Neural crest cell (in vitro differentiated cells): Measurements from ENCODE around the gene IGF1R. TPM values are rescaled to one million over a fixed set of nuclear protein-coding genes. Genes with fewer than 3 reads are reported as not detected.
A peak's percentile ranks its signal among the peaks of the same experiment; 100 is the strongest.

ENCODE experiments used
- DNase-seq: peaks from one replicate; pipeline ENCODE4 v3.0.0; 2021; ENCODE audit warnings: low read depth, mixed read lengths, low spot score
- H3K27ac Mint-ChIP-seq: one replicate; pipeline ENCODE4 v1.8.0; 2021; ENCODE audit warnings: mild to moderate bottlenecking, mixed read lengths; ENCODE audit not compliant: unreplicated experiment
- H3K27me3 Mint-ChIP-seq: 2 replicates; pipeline ENCODE4 v1.8.0; 2021; ENCODE audit warnings: low read depth, mild to moderate bottlenecking, mixed read lengths
- H3K36me3 Mint-ChIP-seq: 2 replicates; pipeline ENCODE4 v1.8.0; 2021; ENCODE audit warnings: low read depth, mild to moderate bottlenecking, mixed read lengths
- H3K4me1 Mint-ChIP-seq: 2 replicates; pipeline ENCODE4 v1.8.0; 2021; ENCODE audit warnings: mixed read lengths
- H3K4me3 Mint-ChIP-seq: one replicate; pipeline ENCODE4 v1.8.0; 2021; ENCODE audit warnings: mild to moderate bottlenecking, mixed read lengths
- H3K9me3 Mint-ChIP-seq: 2 replicates; pipeline ENCODE4 v1.8.0; 2021; ENCODE audit warnings: mixed read lengths
- total RNA-seq: library from RNA; stranded (reverse); gene quantifications from 2 replicates; pipeline ENCODE4 v1.2.1, GENCODE V29; 2021
- TF ChIP-seq, protein P1 (sequence below): fragments of 200-600 bp; sonication (generic); conservative IDR thresholded peaks from 2 replicates; pipeline ENCODE4 v1.5.0; 2021; ENCODE audit warnings: antibody characterized with exemption, mild to moderate bottlenecking

Gene IGF1R
- total RNA-seq, 1 donor from 2014 or later: 67.6 TPM

DNA sequence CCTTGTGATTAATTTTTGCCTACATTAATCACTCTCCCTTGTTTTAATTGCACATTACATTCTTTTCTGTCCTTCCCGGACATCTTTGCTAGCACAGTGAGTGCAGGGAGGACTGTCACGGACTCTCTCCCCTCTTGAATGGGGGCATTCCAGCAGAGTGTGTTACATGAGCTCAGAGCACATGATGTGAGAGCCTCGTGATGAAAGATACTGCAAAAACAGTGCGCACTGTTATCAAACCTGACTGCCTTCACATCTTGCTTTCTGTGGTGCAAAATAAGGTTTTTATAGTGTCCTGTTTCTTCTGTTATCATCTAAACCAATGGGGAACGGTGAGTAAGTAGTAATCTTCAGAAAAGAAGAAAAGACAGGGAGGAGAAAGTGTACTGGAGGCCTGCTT is 191.7 kb downstream of the IGF1R start:
- TF ChIP-seq, protein P1, sequence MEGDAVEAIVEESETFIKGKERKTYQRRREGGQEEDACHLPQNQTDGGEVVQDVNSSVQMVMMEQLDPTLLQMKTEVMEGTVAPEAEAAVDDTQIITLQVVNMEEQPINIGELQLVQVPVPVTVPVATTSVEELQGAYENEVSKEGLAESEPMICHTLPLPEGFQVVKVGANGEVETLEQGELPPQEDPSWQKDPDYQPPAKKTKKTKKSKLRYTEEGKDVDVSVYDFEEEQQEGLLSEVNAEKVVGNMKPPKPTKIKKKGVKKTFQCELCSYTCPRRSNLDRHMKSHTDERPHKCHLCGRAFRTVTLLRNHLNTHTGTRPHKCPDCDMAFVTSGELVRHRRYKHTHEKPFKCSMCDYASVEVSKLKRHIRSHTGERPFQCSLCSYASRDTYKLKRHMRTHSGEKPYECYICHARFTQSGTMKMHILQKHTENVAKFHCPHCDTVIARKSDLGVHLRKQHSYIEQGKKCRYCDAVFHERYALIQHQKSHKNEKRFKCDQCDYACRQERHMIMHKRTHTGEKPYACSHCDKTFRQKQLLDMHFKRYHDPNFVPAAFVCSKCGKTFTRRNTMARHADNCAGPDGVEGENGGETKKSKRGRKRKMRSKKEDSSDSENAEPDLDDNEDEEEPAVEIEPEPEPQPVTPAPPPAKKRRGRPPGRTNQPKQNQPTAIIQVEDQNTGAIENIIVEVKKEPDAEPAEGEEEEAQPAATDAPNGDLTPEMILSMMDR: no peak
- no peak for DNase-seq
- H3K4me1 Mint-ChIP-seq: peaks cover 64% of the 10 kb centered on the region
- no peaks in the 10 kb centered on the region for H3K9me3 Mint-ChIP-seq
- no peak overlapping the region for H3K27ac Mint-ChIP-seq
- H3K27me3 Mint-ChIP-seq: no peaks in the 10 kb centered on the region
- peaks cover 13% of the 10 kb centered on the region for H3K36me3 Mint-ChIP-seq
- no peak overlapping the region for H3K4me3 Mint-ChIP-seq

DNA sequence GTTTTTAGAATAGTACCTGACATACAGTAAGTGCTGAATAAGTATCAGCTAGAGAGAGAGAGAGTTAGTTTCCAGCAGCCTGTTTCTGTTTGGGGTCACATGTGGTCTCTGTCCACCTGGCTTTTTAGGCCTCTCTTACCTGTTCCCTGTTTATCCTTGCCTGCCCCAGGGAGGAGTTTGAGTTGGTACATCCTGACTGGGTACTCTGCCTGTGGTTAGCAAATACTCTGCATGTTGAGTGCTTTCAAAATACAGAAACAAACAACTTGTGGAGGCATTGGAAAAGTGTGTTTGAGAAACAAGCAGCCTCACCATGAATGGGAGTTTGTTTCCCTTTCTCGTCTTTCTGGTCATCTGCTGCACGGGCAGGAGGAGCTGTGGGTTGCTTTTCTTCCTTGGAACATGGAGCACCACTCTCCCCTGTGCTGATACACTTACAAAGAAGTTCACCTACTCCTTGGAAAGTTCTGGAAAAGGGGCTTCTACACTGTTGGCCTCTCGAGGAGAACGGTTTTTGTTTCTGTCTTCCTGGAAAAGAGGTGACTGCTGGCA is 193.2 kb downstream of the IGF1R start:
- H3K36me3 Mint-ChIP-seq: peaks cover 13% of the 10 kb centered on the region
- TF ChIP-seq, protein P1: no peak
- H3K9me3 Mint-ChIP-seq: no peaks in the 10 kb centered on the region
- peaks cover 70% of the 10 kb centered on the region for H3K4me1 Mint-ChIP-seq
- H3K27me3 Mint-ChIP-seq: no peaks in the 10 kb centered on the region
- peak overlapping the region; percentile 2 for H3K27ac Mint-ChIP-seq
- no peak for DNase-seq
- H3K4me3 Mint-ChIP-seq: no peak overlapping the region

DNA sequence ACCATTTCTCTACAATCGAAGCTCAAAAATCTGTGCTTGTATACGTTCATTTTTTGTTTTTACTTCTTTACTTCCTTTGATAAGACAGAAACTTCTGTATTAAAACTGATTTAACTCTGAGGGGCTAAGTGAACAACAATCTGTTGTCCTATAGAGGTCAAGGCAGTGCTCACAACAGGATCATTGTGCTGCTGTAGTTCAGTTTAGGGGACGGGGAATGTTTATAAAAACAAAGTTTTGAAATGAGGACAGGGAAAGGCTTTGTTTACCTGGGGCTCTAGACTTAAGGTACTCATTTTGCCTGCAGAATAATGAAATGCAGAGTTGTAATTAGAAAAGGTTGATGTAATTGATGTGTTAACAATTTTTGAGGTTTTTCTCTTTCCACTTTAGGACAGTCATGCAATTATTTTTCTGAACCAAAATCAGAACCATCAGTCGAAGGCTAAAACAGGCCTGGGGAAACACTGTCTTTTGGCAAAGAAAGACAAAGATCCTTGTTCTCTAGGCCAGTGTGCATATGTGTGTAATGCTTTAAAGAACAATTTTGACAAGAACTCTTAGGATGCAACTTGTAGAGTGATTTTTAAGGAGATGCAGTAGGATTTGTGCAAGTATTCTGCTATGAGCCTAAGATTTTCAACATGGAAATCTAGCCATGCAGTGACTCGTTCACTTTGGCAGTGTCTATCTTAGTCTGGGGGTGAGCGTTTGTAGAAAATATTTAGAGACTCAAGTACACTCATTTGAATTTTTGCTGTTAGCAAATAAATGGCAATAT is 194.0 kb downstream of the IGF1R start:
- no peak for DNase-seq
- Mint-ChIP-seq H3K27ac (peak overlapping the region; percentile 2), H3K36me3 (peaks cover 10% of the 10 kb centered on the region), H3K27me3 (no peaks in the 10 kb centered on the region), H3K4me1 (peaks cover 67% of the 10 kb centered on the region), H3K4me3 (no peak overlapping the region), H3K9me3 (no peaks in the 10 kb centered on the region)
- TF ChIP-seq, protein P1: no peak

DNA sequence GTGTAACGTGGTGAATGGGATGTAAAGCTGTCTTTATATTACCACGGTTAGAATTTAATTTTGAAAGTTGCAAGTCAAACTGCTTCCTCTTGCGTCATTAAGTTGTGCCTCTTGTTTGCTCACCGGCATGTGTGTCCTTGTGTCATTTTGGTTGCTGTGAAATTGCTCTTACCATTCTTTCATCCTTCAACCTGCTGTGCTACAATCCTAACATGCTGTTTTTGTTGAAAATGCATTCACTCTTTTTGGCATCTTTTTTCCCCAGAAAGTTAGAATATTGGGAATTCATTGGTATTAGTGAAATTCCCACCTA is 194.6 kb downstream of the IGF1R start:
- H3K36me3 Mint-ChIP-seq: peaks cover 7% of the 10 kb centered on the region
- H3K4me1 Mint-ChIP-seq: peaks cover 63% of the 10 kb centered on the region
- TF ChIP-seq, protein P1: no peak
- no peak for DNase-seq
- no peaks in the 10 kb centered on the region for H3K9me3 Mint-ChIP-seq
- H3K4me3 Mint-ChIP-seq: no peak overlapping the region
- H3K27me3 Mint-ChIP-seq: no peaks in the 10 kb centered on the region
- H3K27ac Mint-ChIP-seq: no peak overlapping the region

DNA sequence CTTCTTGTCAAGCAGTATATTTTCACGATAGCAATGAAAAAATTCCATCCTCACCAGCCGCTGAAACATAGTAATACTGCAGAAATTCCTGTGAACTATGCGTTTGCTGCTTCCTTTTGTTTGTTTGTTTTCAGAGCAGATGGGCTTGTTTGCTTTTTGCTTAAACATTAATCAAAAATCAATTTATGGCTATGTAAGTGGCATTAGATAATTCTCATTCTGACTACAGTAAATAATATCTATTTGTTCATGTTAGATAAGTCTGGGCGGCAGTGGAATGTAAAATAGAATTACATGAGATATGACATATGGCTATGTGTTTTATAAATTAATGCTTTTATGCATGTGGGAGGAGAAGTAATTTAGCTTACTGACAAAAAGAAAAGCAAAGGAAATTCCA is 195.5 kb downstream of the IGF1R start:
- H3K36me3 Mint-ChIP-seq: peaks cover 3% of the 10 kb centered on the region
- H3K4me3 Mint-ChIP-seq: peak overlapping the region; percentile 2
- no peaks in the 10 kb centered on the region for H3K9me3 Mint-ChIP-seq
- H3K4me1 Mint-ChIP-seq: peaks cover 54% of the 10 kb centered on the region
- TF ChIP-seq, protein P1: no peak
- no peak overlapping the region for H3K27ac Mint-ChIP-seq
- H3K27me3 Mint-ChIP-seq: no peaks in the 10 kb centered on the region
- DNase-seq: no peak
